ENCODE results near the gene RNF175.

DNA sequence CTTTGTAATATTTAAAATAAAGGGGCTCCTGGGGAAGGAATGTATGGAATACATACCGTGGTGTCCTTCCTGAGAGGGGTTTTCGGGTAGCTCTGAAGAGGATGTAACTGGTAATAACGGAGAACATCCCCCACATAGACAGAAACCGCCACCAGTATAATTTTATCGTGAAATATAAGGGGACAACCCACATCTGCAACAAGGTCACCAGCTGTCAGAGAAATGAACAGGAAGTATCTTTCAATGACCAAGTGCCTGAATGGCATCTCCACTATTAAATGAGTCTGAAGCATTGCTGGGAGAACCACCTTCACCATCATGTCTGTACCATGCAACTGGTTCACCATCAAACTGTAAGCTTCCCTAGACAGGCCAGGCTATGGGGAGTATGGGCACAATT lies 31.7 kb downstream of the RNF175 start:
- TF ChIP-seq, protein P1, sequence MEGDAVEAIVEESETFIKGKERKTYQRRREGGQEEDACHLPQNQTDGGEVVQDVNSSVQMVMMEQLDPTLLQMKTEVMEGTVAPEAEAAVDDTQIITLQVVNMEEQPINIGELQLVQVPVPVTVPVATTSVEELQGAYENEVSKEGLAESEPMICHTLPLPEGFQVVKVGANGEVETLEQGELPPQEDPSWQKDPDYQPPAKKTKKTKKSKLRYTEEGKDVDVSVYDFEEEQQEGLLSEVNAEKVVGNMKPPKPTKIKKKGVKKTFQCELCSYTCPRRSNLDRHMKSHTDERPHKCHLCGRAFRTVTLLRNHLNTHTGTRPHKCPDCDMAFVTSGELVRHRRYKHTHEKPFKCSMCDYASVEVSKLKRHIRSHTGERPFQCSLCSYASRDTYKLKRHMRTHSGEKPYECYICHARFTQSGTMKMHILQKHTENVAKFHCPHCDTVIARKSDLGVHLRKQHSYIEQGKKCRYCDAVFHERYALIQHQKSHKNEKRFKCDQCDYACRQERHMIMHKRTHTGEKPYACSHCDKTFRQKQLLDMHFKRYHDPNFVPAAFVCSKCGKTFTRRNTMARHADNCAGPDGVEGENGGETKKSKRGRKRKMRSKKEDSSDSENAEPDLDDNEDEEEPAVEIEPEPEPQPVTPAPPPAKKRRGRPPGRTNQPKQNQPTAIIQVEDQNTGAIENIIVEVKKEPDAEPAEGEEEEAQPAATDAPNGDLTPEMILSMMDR (IDR thresholded peaks at IDR 0.05) = no peak
- TF ChIP-seq POLR2A (IDR thresholded peaks at IDR 0.05) = no peak

All from adrenal gland (tissue), 5 donors.